Naive thymus-derived CD8-positive, alpha-beta T cell (primary cell): ENCODE results near the gene DIRAS1. TPM values are rescaled to one million over a fixed set of nuclear protein-coding genes. Genes with fewer than 3 reads are reported as not detected.
"Not testable (repeated sequence)": the region's sequence is repeated elsewhere in the genome, so short reads cannot be mapped to it uniquely, and the experiment has no call there.

ENCODE experiments used
- ATAC-seq, 2 donors: fragments of 150-1000 bp; cut with Tn5 transposase in 1 of 2; sonication (Bioruptor Pico), chemical (Tn5 transposase) in 1 of 2; 1 replicate in 1 of 2; 2 replicates in 1 of 2; pipeline ENCODE4 v1.10.0; 2021; ENCODE audit warnings: mild to moderate bottlenecking in 2 of 2, moderate library complexity in 2 of 2
- POLR2A ChIA-PET: fragments of 350-600 bp; sonication (Branson Sonifier 250); formaldehyde crosslinking; loops from one replicate; lab custom pipeline; 2021; ENCODE audit warnings: antibody characterized with exemption; lab: Charles Lee
- DNase-seq, 10 donors: peaks; one replicate each; pipeline versions ENCODE4 v3.0.0 to v3.0.0-alpha.2; 2020 to 2022
- H3K27ac Mint-ChIP-seq, 10 donors: one replicate each; pipeline ENCODE4 v1.8.0; 2020 to 2022; ENCODE audit warnings: mild to moderate bottlenecking in 10 of 10, mixed read lengths in 10 of 10, moderate library complexity in 4 of 10, inconsistent platforms in 1 of 10
- H3K27me3 Mint-ChIP-seq, 5 donors: one replicate each; pipeline ENCODE4 v1.8.0; 2021 to 2022; ENCODE audit warnings: mixed read lengths in 5 of 5
- H3K36me3 Mint-ChIP-seq, 3 donors: one replicate each; pipeline ENCODE4 v1.8.0; 2020 to 2022; ENCODE audit warnings: mixed read lengths in 3 of 3, mild to moderate bottlenecking in 2 of 3, inconsistent platforms in 1 of 3
- H3K4me1 Mint-ChIP-seq, 4 donors: one replicate each; pipeline ENCODE4 v1.8.0; 2021 to 2022; ENCODE audit warnings: mixed read lengths in 4 of 4
- H3K4me3 Mint-ChIP-seq, 10 donors: one replicate each; pipeline ENCODE4 v1.8.0; 2020 to 2022; ENCODE audit warnings: mild to moderate bottlenecking in 10 of 10, mixed read lengths in 10 of 10, moderate library complexity in 6 of 10, inconsistent platforms in 1 of 10
- H3K9me3 Mint-ChIP-seq, 9 donors: one replicate each; pipeline ENCODE4 v1.8.0; 2020 to 2022; ENCODE audit warnings: mixed read lengths in 9 of 9, mild to moderate bottlenecking in 3 of 9, inconsistent platforms in 1 of 9, moderate library complexity in 1 of 9
- polyA plus RNA-seq, 3 donors: library from polyadenylated mRNA; unstranded; fragments of 300-500 nt; fragmentation: Illumina TruSeq; gene quantifications; one replicate each; pipeline ENCODE4 v1.2.3, GENCODE V29; 2021
- total RNA-seq, 8 experiments: library from RNA in 2 of 8; stranded (reverse) in 2 of 8; gene quantifications; one replicate each; pipeline ENCODE4 v1.2.3 and lab custom pipeline; 2021 to 2026

Gene DIRAS1
- total and polyA plus RNA-seq, 5 experiments from 2014 or later: 0.75 to 0.77 TPM; not detected in 3

- H3K4me1 Mint-ChIP-seq: peaks cover 0 to 33% (median 0%) of the 10 kb centered on the region in 4 donors
Observed at GRCh38 chr19:2678948-2679347, 42.2 kb downstream of the DIRAS1 start.

GRCh38 chr19:2678044-2678671, 43.0 kb downstream of the DIRAS1 start:
- Mint-ChIP-seq H3K4me3 (peak overlapping the region in 2 of 10 donors; percentile 34 to 41), H3K36me3 (peaks cover 0 to 9% (median 3%) of the 10 kb centered on the region in 3 donors), H3K27ac (peak overlapping the region in 2 of 10 donors; percentile 46 to 85), H3K27me3 (peaks cover 0 to 2% (median 0%) of the 10 kb centered on the region in 5 donors), H3K4me1 (peaks cover 0 to 29% (median 0%) of the 10 kb centered on the region in 4 donors), H3K9me3 (no peaks in the 10 kb centered on the region)
- POLR2A ChIA-PET: no interaction called here
- ATAC-seq (no peak), DNase-seq (peak in 1 of 10 donors; percentile 24)

More at GRCh38 chr19:2678948-2679347, 42.2 kb downstream of the DIRAS1 start:
- Mint-ChIP-seq H3K27ac (peak overlapping the region in 2 of 10 donors; percentile 56 to 85), H3K36me3 (peaks cover 0 to 12% (median 5%) of the 10 kb centered on the region in 3 donors), H3K4me3 (peak overlapping the region in 1 of 10 donors; percentile 3)
- H3K27me3 Mint-ChIP-seq, ATAC-seq, DNase-seq, POLR2A ChIA-PET, H3K9me3 Mint-ChIP-seq: not testable (repeated sequence)

- H3K27me3 Mint-ChIP-seq: peaks cover 0 to 2% (median 0%) of the 10 kb centered on the region in 5 donors
- ATAC-seq: no peak
- peak overlapping the region in 1 of 10 donors; percentile 27 for H3K27ac Mint-ChIP-seq
- no peak for DNase-seq
- POLR2A ChIA-PET: no interaction called here
- peaks cover 0 to 9% (median 3%) of the 10 kb centered on the region in 3 donors for H3K36me3 Mint-ChIP-seq
- no peaks in the 10 kb centered on the region for H3K9me3 Mint-ChIP-seq
- H3K4me1 Mint-ChIP-seq: peaks cover 0 to 29% (median 0%) of the 10 kb centered on the region in 4 donors
- H3K4me3 Mint-ChIP-seq: no peak overlapping the region
Observed at GRCh38 chr19:2676823-2677222, 44.3 kb downstream of the DIRAS1 start.

GRCh38 chr19:2675892-2676291, 45.3 kb downstream of the DIRAS1 start:
- Mint-ChIP-seq H3K27ac (peak overlapping the region in 1 of 10 donors; percentile 10), H3K4me3 (no peak overlapping the region), H3K27me3 (peaks cover 0 to 2% (median 0%) of the 10 kb centered on the region in 5 donors), H3K4me1 (peaks cover 0 to 23% (median 0%) of the 10 kb centered on the region in 4 donors), H3K9me3 (no peaks in the 10 kb centered on the region), H3K36me3 (peaks cover 0 to 7% (median 0%) of the 10 kb centered on the region in 3 donors)
- DNase-seq (peak in 1 of 10 donors; percentile 30), ATAC-seq (no peak)
- POLR2A ChIA-PET: no interaction called here

GRCh38 chr19:2670217-2670616, 51.0 kb downstream of the DIRAS1 start:
- Mint-ChIP-seq H3K4me1 (peaks cover 0 to 4% (median 0%) of the 10 kb centered on the region in 4 donors), H3K27me3 (no peaks in the 10 kb centered on the region), H3K27ac (no peak overlapping the region), H3K9me3 (no peaks in the 10 kb centered on the region), H3K4me3 (no peak overlapping the region), H3K36me3 (peaks cover 0 to 6% (median 0%) of the 10 kb centered on the region in 3 donors)
- POLR2A ChIA-PET: interaction anchor here (0.6 kb wide), 1 partner anchor 741 kb away, joined by 5 read pairs; no protein-coding TSS in a partner anchor
- ATAC-seq (no peak), DNase-seq (peak in 1 of 10 donors; percentile 57)

GRCh38 chr19:2668175-2668763, 52.9 kb downstream of the DIRAS1 start:
- Mint-ChIP-seq H3K27me3 (no peaks in the 10 kb centered on the region), H3K4me1 (peaks cover 0 to 12% (median 0%) of the 10 kb centered on the region in 4 donors), H3K27ac (no peak overlapping the region), H3K9me3 (no peaks in the 10 kb centered on the region), H3K36me3 (peaks cover 0 to 1% (median 0%) of the 10 kb centered on the region in 3 donors), H3K4me3 (no peak overlapping the region)
- POLR2A ChIA-PET: no interaction called here
- DNase-seq (peak in 1 of 10 donors; percentile 48), ATAC-seq (no peak)

GRCh38 chr19:2667349-2667748, 53.8 kb downstream of the DIRAS1 start:
- DNase-seq: peak in 1 of 10 donors; percentile 19
- ATAC-seq, H3K9me3 Mint-ChIP-seq, H3K36me3 Mint-ChIP-seq, H3K4me3 Mint-ChIP-seq, H3K27ac Mint-ChIP-seq, H3K27me3 Mint-ChIP-seq, POLR2A ChIA-PET: not testable (repeated sequence)
- peaks cover 0 to 12% (median 0%) of the 10 kb centered on the region in 4 donors for H3K4me1 Mint-ChIP-seq

- peaks cover 0 to 12% (median 0%) of the 10 kb centered on the region in 4 donors for H3K4me1 Mint-ChIP-seq
- ATAC-seq (no peak), DNase-seq (no peak)
- no peak overlapping the region for H3K27ac Mint-ChIP-seq
- H3K36me3 Mint-ChIP-seq: peaks cover 0 to 2% (median 0%) of the 10 kb centered on the region in 3 donors
- H3K4me3 Mint-ChIP-seq: no peak overlapping the region
- no peaks in the 10 kb centered on the region for H3K27me3 Mint-ChIP-seq
- POLR2A ChIA-PET: no interaction called here
- H3K9me3 Mint-ChIP-seq: peaks cover 0 to 5% (median 0%) of the 10 kb centered on the region in 9 donors
Observed at GRCh38 chr19:2666344-2666994, 54.7 kb downstream of the DIRAS1 start.

- Mint-ChIP-seq H3K27ac (no peak overlapping the region), H3K4me3 (no peak overlapping the region), H3K9me3 (peaks cover 0 to 5% (median 0%) of the 10 kb centered on the region in 9 donors), H3K4me1 (peaks cover 0 to 12% (median 0%) of the 10 kb centered on the region in 4 donors), H3K36me3 (peaks cover 0 to 2% (median 0%) of the 10 kb centered on the region in 3 donors), H3K27me3 (no peaks in the 10 kb centered on the region)
- POLR2A ChIA-PET: no interaction called here
- no peak for ATAC-seq
- DNase-seq: peak in 1 of 10 donors; percentile 54
Observed at GRCh38 chr19:2665103-2665502, 56.1 kb downstream of the DIRAS1 start.

Other genes starting within 250 kb of the DIRAS1 start
- gene GADD45B, start 245.2 kb downstream of the DIRAS1 start, total RNA-seq: 100 to 1,000 TPM; 108 to 115 TPM
- gene GADD45B, start 245.2 kb downstream of the DIRAS1 start, polyA plus RNA-seq: 10 to 100 TPM; 41.0 to 57.3 (median 43.8) TPM
- gene GNG7, start 18.7 kb downstream of the DIRAS1 start, total RNA-seq: 1 to 10 TPM; 8.5 TPM
- gene GNG7, start 18.7 kb downstream of the DIRAS1 start, polyA plus RNA-seq: 1 to 10 TPM; 1.8 to 4.2 (median 2.5) TPM
- gene SLC39A3, start 18.6 kb upstream of the DIRAS1 start, total RNA-seq: 10 to 100 TPM; 23.2 to 23.4 TPM
- gene SLC39A3, start 18.6 kb upstream of the DIRAS1 start, polyA plus RNA-seq: 10 to 100 TPM; 41.1 to 43.8 (median 41.6) TPM
- gene SGTA, start 61.9 kb upstream of the DIRAS1 start, total RNA-seq: 10 to 100 TPM; 33.8 to 34.3 TPM
- gene SGTA, start 61.9 kb upstream of the DIRAS1 start, polyA plus RNA-seq: 10 to 100 TPM; 23.4 to 37.0 (median 28.4) TPM
- 10 to 100 TPM; 33.0 to 40.6 TPM for gene THOP1, start 64.1 kb upstream of the DIRAS1 start, total RNA-seq
- gene THOP1, start 64.1 kb upstream of the DIRAS1 start, polyA plus RNA-seq: 10 to 100 TPM; 28.8 to 38.6 (median 37.8) TPM
- gene ZNF554, start 98.5 kb upstream of the DIRAS1 start, total RNA-seq: 1 to 10 TPM; 7.6 to 7.8 TPM
- 1 to 10 TPM; 3.6 to 8.3 (median 4.5) TPM for gene ZNF554, start 98.5 kb upstream of the DIRAS1 start, polyA plus RNA-seq
- gene ZNF555, start 120.1 kb upstream of the DIRAS1 start, total RNA-seq: 1 to 10 TPM; 7.4 to 8.7 TPM
- gene ZNF555, start 120.1 kb upstream of the DIRAS1 start, polyA plus RNA-seq: 1 to 10 TPM; 1.0 to 3.4 (median 2.2) TPM
- gene ZNF556, start 146.0 kb upstream of the DIRAS1 start, total RNA-seq: not detected
- gene ZNF556, start 146.0 kb upstream of the DIRAS1 start, polyA plus RNA-seq: not detected
- 1 to 10 TPM; 3.0 to 3.6 TPM for gene ZNF57, start 179.6 kb upstream of the DIRAS1 start, total RNA-seq
- 1 to 10 TPM; 1.7 to 2.9 (median 1.8) TPM for gene ZNF57, start 179.6 kb upstream of the DIRAS1 start, polyA plus RNA-seq
- gene ZNF77, start 223.6 kb upstream of the DIRAS1 start, total RNA-seq: 1 to 10 TPM; 5.7 to 6.9 TPM
- 1 to 10 TPM; 1.3 to 2.1 (median 1.7) TPM for gene ZNF77, start 223.6 kb upstream of the DIRAS1 start, polyA plus RNA-seq